CD14-positive monocyte (primary cell): Measurements from ENCODE around the gene GTSF1L. TPM values are rescaled to one million over a fixed set of nuclear protein-coding genes. Genes with fewer than 3 reads are reported as not detected.
A peak's percentile ranks its signal among the peaks of the same experiment; 100 is the strongest.

Source experiments
- DNase-seq, 3 donors: peaks; one replicate each; pipeline ENCODE4 v3.0.0-alpha.2; 2011 to 2022
- H2AFZ ChIP-seq: 2 replicates; pipeline ENCODE4 v1.6.0; 2012; ENCODE audit warnings: mild to moderate bottlenecking, low read depth, low read length, inconsistent platforms; ENCODE audit not compliant: insufficient read depth, poor library complexity, severe bottlenecking
- H3K27ac ChIP-seq, 2 donors: 1 replicate in 1 of 2; 2 replicates in 1 of 2; pipeline ENCODE4 v1.5.1; 2012 to 2013; ENCODE audit warnings: low read length in 2 of 2, control low read depth in 1 of 2, inconsistent platforms in 1 of 2, low read depth in 1 of 2, mild to moderate bottlenecking in 1 of 2
- H3K27me3 ChIP-seq, 2 donors: one replicate each; pipeline versions ENCODE4 v1.6.0 to v1.6.1; 2011 to 2013; ENCODE audit warnings: low read length in 2 of 2; ENCODE audit not compliant: control insufficient read depth in 2 of 2, insufficient read depth in 2 of 2
- H3K36me3 ChIP-seq, 2 donors: replicated peaks in 1 of 2; 1 replicate in 1 of 2; 2 replicates in 1 of 2; pipeline versions ENCODE4 v1.5.1 to v1.6.1; 2012 to 2013; ENCODE audit warnings: low read length in 2 of 2, control low read depth in 1 of 2, inconsistent platforms in 1 of 2, mild to moderate bottlenecking in 1 of 2; ENCODE audit not compliant: insufficient read depth in 2 of 2, control insufficient read depth in 1 of 2
- H3K4me1 ChIP-seq, 2 donors: 1 replicate in 1 of 2; 2 replicates in 1 of 2; pipeline versions ENCODE4 v1.5.1 to v1.6.1; 2012 to 2013; ENCODE audit warnings: low read length in 2 of 2, control low read depth in 1 of 2, inconsistent platforms in 1 of 2, mild to moderate bottlenecking in 1 of 2, moderate library complexity in 1 of 2; ENCODE audit not compliant: insufficient read depth in 2 of 2, control insufficient read depth in 1 of 2
- H3K4me2 ChIP-seq: replicated peaks from 2 replicates; pipeline ENCODE3; 2012; ENCODE audit warnings: low read length, moderate library complexity, mild to moderate bottlenecking; ENCODE audit not compliant: poor library complexity, severe bottlenecking; ENCODE audit errors: extremely low read depth
- H3K4me3 ChIP-seq, 3 experiments: fragments of 200-600 bp in 1 of 3; sonication (generic) in 1 of 3; replicated peaks in 1 of 3; 1 replicate in 2 of 3; 2 replicates in 1 of 3; pipeline ENCODE4 v1.5.1; 2011 to 2013; ENCODE audit warnings: low read length in 3 of 3, mild to moderate bottlenecking in 3 of 3, control low read depth in 2 of 3, low read depth in 2 of 3, inconsistent platforms in 1 of 3, moderate library complexity in 1 of 3
- H3K79me2 ChIP-seq: 2 replicates; pipeline ENCODE4 v1.6.0; 2012; ENCODE audit warnings: mild to moderate bottlenecking, control low read depth, inconsistent platforms, low read length, moderate library complexity; ENCODE audit not compliant: insufficient read depth
- H3K9ac ChIP-seq: 2 replicates; pipeline ENCODE4 v1.6.0; 2017; ENCODE audit warnings: low read length, mild to moderate bottlenecking; ENCODE audit not compliant: insufficient read depth, poor library complexity, severe bottlenecking
- H3K9me3 ChIP-seq, 2 donors: replicated peaks in 1 of 2; 1 replicate in 1 of 2; 2 replicates in 1 of 2; pipeline versions ENCODE4 v1.5.1 to v1.6.1; 2012 to 2013; ENCODE audit warnings: low read length in 2 of 2, control low read depth in 1 of 2; ENCODE audit not compliant: control insufficient read depth in 1 of 2, insufficient read depth in 1 of 2
- H4K20me1 ChIP-seq: 2 replicates; pipeline ENCODE4 v1.6.0; 2012; ENCODE audit warnings: mild to moderate bottlenecking, low read length, control low read depth, moderate library complexity; ENCODE audit not compliant: insufficient read depth
- H3K27ac Mint-ChIP-seq, 7 donors: one replicate each; pipeline ENCODE4 v1.8.0; 2020; ENCODE audit warnings: mild to moderate bottlenecking in 7 of 7, mixed read lengths in 7 of 7, moderate library complexity in 6 of 7, inconsistent platforms in 2 of 7
- H3K27me3 Mint-ChIP-seq, 3 donors: one replicate each; pipeline ENCODE4 v1.8.0; 2021 to 2022; ENCODE audit warnings: low read depth in 3 of 3, mild to moderate bottlenecking in 3 of 3, mixed read lengths in 3 of 3, moderate library complexity in 3 of 3, inconsistent platforms in 1 of 3
- H3K36me3 Mint-ChIP-seq, 2 donors: one replicate each; pipeline ENCODE4 v1.8.0; 2020; ENCODE audit warnings: mixed read lengths in 2 of 2, inconsistent platforms in 1 of 2, mild to moderate bottlenecking in 1 of 2
- H3K4me1 Mint-ChIP-seq: one replicate; pipeline ENCODE4 v1.8.0; 2020; ENCODE audit warnings: mild to moderate bottlenecking, mixed read lengths
- H3K4me3 Mint-ChIP-seq, 2 donors: one replicate each; pipeline ENCODE4 v1.8.0; 2020; ENCODE audit warnings: mild to moderate bottlenecking in 2 of 2, mixed read lengths in 2 of 2, moderate library complexity in 1 of 2
- H3K9me3 Mint-ChIP-seq, 7 donors: one replicate each; pipeline ENCODE4 v1.8.0; 2020 to 2022; ENCODE audit warnings: mixed read lengths in 7 of 7, mild to moderate bottlenecking in 6 of 7, moderate library complexity in 6 of 7, inconsistent platforms in 2 of 7
- CTCF ChIP-seq: fragments of 200-600 bp; IDR thresholded peaks from one replicate; pipeline ENCODE4 v1.8.0; 2022; ENCODE audit warnings: antibody characterized with exemption, mild to moderate bottlenecking
- WGBS: methylation state at CpG from one replicate; pipeline ENCODE4 v1.1.5; 2013; ENCODE audit warnings: missing lambda C conversion rate; ENCODE audit not compliant: insufficient coverage; 5-methylcytosine and 5-hydroxymethylcytosine counted together
- intact Hi-C, 2 donors: fragments of 100-400 bp; cut with micrococcal nuclease; formaldehyde crosslinking; loops; one replicate each; pipeline versions ENCODE4 v1.15.0 to v1.15.1; 2023
- polyA plus RNA-seq, 3 donors: library from polyadenylated mRNA; depleted of rRNA in 1 of 3; unstranded in 2 of 3; stranded (reverse) in 1 of 3; fragments of 300-500 nt in 2 of 3; fragments of >200 nt in 1 of 3; fragmentation: Illumina TruSeq in 2 of 3; gene quantifications; 1 replicate in 2 of 3; 2 replicates in 1 of 3; pipeline ENCODE4 v1.2.3, GENCODE V29; 2012 to 2021

Gene GTSF1L
- polyA plus RNA-seq, 3 donors = not detected

DNA sequence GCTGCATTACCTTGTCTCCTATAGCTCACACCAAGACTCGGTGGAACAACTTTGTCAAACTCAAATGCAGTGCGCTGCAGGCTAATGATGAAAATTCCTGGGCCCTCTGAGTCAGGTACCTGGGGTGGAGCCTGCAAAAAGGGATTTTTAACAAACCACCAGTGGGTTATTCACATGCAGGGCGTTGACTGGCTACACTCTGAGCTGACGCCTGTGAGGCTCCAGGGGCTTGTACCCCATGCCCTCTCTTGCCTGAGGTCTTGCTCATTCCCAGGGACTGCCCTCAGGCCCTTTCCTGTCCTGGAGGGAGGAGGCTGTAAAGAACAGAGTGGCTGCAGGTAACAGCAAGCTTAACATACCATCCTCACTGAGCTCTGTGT lies 9.2 kb downstream of the GTSF1L start:
- Histone ChIP-seq H3K4me1 (no peaks in the 10 kb centered on the region), H2AFZ (no peak overlapping the region), H3K4me3 (no peak overlapping the region), H4K20me1 (no peaks in the 10 kb centered on the region), H3K4me2 (no peak overlapping the region), H3K79me2 (no peaks in the 10 kb centered on the region), H3K36me3 (peaks cover 5 to 15% of the 10 kb centered on the region in 2 donors), H3K27me3 (no peaks in the 10 kb centered on the region), H3K9me3 (no peaks in the 10 kb centered on the region), H3K27ac (no peak overlapping the region), H3K9ac (no peak overlapping the region)
- WGBS = 100% methylated on average over 2 of the region's 4 CpGs
- H3K36me3 Mint-ChIP-seq = peaks cover 25 to 51% of the 10 kb centered on the region in 2 donors
- H3K4me3 Mint-ChIP-seq = no peak overlapping the region
- H3K4me1 Mint-ChIP-seq = no peaks in the 10 kb centered on the region
- intact Hi-C loops = no loop called here
- H3K9me3 Mint-ChIP-seq = peaks cover 2 to 11% (median 7%) of the 10 kb centered on the region in 7 donors
- TF ChIP-seq CTCF = no peak
- no peak overlapping the region for H3K27ac Mint-ChIP-seq
- no peak for DNase-seq
- H3K27me3 Mint-ChIP-seq = peaks cover 0 to 5% (median 1%) of the 10 kb centered on the region in 3 donors

DNA sequence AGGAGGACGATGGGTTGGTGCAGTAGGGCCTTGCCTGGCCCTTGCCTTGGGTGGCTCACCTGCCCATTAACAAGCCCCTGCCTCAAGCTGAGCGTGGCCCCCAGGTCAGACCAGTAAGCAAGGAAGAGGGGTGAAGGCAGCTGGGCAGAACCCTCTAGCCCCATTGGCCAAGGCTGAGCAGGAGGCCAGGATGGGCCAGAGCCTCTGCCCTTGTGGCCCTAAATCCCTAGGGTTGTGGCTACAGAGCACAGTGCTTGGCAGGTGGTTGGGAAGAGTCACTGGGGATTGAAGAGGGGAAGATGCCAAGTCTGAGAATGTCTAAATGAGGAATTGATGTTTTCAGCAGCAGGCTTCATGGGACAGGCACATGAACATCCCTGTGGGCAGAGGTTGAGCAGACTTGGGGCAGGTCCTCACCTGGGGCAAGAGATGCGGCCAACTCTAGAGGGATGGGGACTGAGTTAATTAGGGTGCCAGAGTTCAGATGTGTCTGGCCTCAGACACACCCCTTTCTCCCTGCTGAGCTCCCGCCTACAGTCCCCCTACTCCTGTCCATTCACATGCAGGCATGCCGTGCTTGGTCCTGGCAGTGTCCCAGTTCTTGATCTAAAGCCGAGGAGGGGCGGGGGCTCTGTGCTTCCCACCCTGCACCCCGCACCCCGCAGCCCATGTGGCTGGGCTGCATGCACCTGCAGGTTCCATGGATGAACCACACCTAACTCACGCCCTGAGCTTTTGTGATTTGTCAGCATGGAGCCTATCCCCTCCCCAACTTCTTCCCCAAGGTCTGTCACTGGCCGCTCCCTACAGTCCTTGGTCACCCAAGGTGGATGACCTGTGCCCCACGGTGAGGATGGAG lies 9.8 kb downstream of the GTSF1L start:
- no peaks in the 10 kb centered on the region for H3K27me3 ChIP-seq
- intact Hi-C loops = no loop called here
- Mint-ChIP-seq H3K27me3 (peaks cover 0 to 5% (median 1%) of the 10 kb centered on the region in 3 donors), H3K9me3 (peaks cover 2 to 11% (median 7%) of the 10 kb centered on the region in 7 donors), H3K27ac (peak overlapping the region in 1 of 7 donors; percentile 6), H3K36me3 (peaks cover 28 to 54% of the 10 kb centered on the region in 2 donors), H3K4me1 (no peaks in the 10 kb centered on the region), H3K4me3 (no peak overlapping the region)
- no peaks in the 10 kb centered on the region for H3K79me2 ChIP-seq
- DNase-seq = no peak
- no peaks in the 10 kb centered on the region for H4K20me1 ChIP-seq
- no peak for TF ChIP-seq CTCF
- no peak overlapping the region for H3K9ac ChIP-seq
- peaks cover 5 to 15% of the 10 kb centered on the region in 2 donors for H3K36me3 ChIP-seq
- 93% methylated on average over 7 of the region's 12 CpGs for WGBS
- no peak overlapping the region for H3K4me2 ChIP-seq
- H2AFZ ChIP-seq = no peak overlapping the region
- no peak overlapping the region for H3K27ac ChIP-seq
- H3K4me1 ChIP-seq = no peaks in the 10 kb centered on the region
- no peaks in the 10 kb centered on the region for H3K9me3 ChIP-seq
- no peak overlapping the region for H3K4me3 ChIP-seq
